ENCODE data around the gene DNAAF5. TPM values are rescaled to one million over a fixed set of nuclear protein-coding genes. Genes with fewer than 3 reads are reported as not detected.

DNAAF5 gene
- total RNA-seq, 4 donors from 2014 or later = 5.6 to 34.3 (median 13.3) TPM

- Histone ChIP-seq H3K36me3 (no peaks in the 10 kb centered on the region), H3K9me3 (no peaks in the 10 kb centered on the region), H3K4me3 (no peak overlapping the region), H3K27ac (peak overlapping the region; percentile 86 to 99), H3K4me1 (peaks cover 30 to 32% of the 10 kb centered on the region in 2 donors), H3K27me3 (no peaks in the 10 kb centered on the region)
- intact Hi-C loops (cut with DNase I; ENCODE audit: low total_unique reads) = no loop called here
- DNase-seq = no peak
- no peak for TF ChIP-seq POLR2A (IDR thresholded peaks at IDR 0.05)
- no peak for TF ChIP-seq CTCF (IDR thresholded peaks at IDR 0.05)
Observed at GRCh38 chr7:830069-830468, 103.6 kb downstream of the DNAAF5 start.

- peak overlapping the region; percentile 13 for H3K4me3 ChIP-seq
- no peaks in the 10 kb centered on the region for H3K9me3 ChIP-seq
- H3K36me3 ChIP-seq = no peaks in the 10 kb centered on the region
- peak in 1 of 2 donors; percentile 73 for DNase-seq
- TF ChIP-seq CTCF (IDR thresholded peaks at IDR 0.05) (no peak), POLR2A (IDR thresholded peaks at IDR 0.05) (peak; percentile 36 to 66)
- intact Hi-C loops (cut with DNase I; ENCODE audit: low total_unique reads) = no loop called here
- H3K27ac ChIP-seq = peak overlapping the region; percentile 86 to 99
- peaks cover 31 to 34% of the 10 kb centered on the region in 2 donors for H3K4me1 ChIP-seq
- no peaks in the 10 kb centered on the region for H3K27me3 ChIP-seq
Observed at GRCh38 chr7:831596-832166, 105.2 kb downstream of the DNAAF5 start.

- H3K36me3 ChIP-seq = no peaks in the 10 kb centered on the region
- intact Hi-C loops (cut with DNase I; ENCODE audit: low total_unique reads) = no loop called here
- TF ChIP-seq POLR2A (IDR thresholded peaks at IDR 0.05) (peak in 1 of 2 donors; percentile 21), CTCF (IDR thresholded peaks at IDR 0.05) (no peak)
- peak; percentile 51 to 59 for DNase-seq
- peak within 1 kb of the TSS; percentile 86 to 99 for H3K27ac ChIP-seq
- no peaks in the 10 kb centered on the region for H3K27me3 ChIP-seq
- H3K4me3 ChIP-seq = peak within 1 kb of the TSS; percentile 13
- peaks cover 35 to 39% of the 10 kb centered on the region in 2 donors for H3K4me1 ChIP-seq
- no peaks in the 10 kb centered on the region for H3K9me3 ChIP-seq
Observed at GRCh38 chr7:832167-832967, 105.9 kb downstream of the DNAAF5 start, which contains the start of gene SUN1. Gene SUN1, plus strand, starts transcription at chr7:832476. Its CDS starts 49 bp downstream, at chr7:832525.

GRCh38 chr7:832968-833424, 106.5 kb downstream of the DNAAF5 start:
- Histone ChIP-seq H3K27ac (peak overlapping the region; percentile 86 to 99), H3K4me1 (peaks cover 35 to 39% of the 10 kb centered on the region in 2 donors), H3K9me3 (no peaks in the 10 kb centered on the region), H3K27me3 (no peaks in the 10 kb centered on the region), H3K36me3 (no peaks in the 10 kb centered on the region), H3K4me3 (no peak overlapping the region)
- DNase-seq = no peak
- intact Hi-C loops (cut with DNase I; ENCODE audit: low total_unique reads) = no loop called here
- TF ChIP-seq POLR2A (IDR thresholded peaks at IDR 0.05) (no peak), CTCF (IDR thresholded peaks at IDR 0.05) (no peak)

Measured in uterus (tissue), 4 donors.